Heart left ventricle (tissue), 13 donors: ENCODE measurements around the gene KRTAP5-10.

Source experiments
- POLR2A ChIP-seq, 2 donors: fragments of 450-650 bp; IDR thresholded peaks; one replicate each; pipeline ENCODE4 v1.6.1; 2017; ENCODE audit warnings: antibody characterized with exemption in 2 of 2, mild to moderate bottlenecking in 2 of 2, moderate library complexity in 2 of 2
- TF ChIP-seq, protein P1 (sequence below), 12 donors: fragments of 200-600 bp; sonication (generic) in 4 of 12; IDR thresholded peaks; one replicate each; pipeline versions ENCODE4 v1.5.0 to v1.8.0; 2018 to 2022; ENCODE audit warnings: antibody characterized with exemption in 12 of 12, mild to moderate bottlenecking in 5 of 12
- donor health status: ischemic (EF 13 %, LVEDD 7.1; RV severe dilation, severe dysfunction).
- donor health status: DM: no; HTN: yes; CAD: no.
- donor health status: DM: no; HTN: no; CAD: no.
- donor health status: ischemic (EF 25% LVEDD 6.9; RV normal size, moderate dysfunction).
- donor health status: ischemic (EF 25% LVEDD 5.7; RV mildly dilated, moderate dysfunction).
- donor health status: ischemic (EF 35%, LVEDD 5.7; RV mildly dilated, moderate dysfunction).
- donor health status: nonischemic (EF 11% LVEDD 7.7; RV severe dilation, severe dysfunction).
- donor health status: DM: yes; HTN: yes; CAD: no.
- donor health status: PGD.
- donor health status: ischemic (EF 29% LVEDD 5.4; RV normal size, mild dysfunction).
- donor health status: nonischemic (EF 23%, LVEDD 6.1; RV moderate dilation, normal function).

DNA sequence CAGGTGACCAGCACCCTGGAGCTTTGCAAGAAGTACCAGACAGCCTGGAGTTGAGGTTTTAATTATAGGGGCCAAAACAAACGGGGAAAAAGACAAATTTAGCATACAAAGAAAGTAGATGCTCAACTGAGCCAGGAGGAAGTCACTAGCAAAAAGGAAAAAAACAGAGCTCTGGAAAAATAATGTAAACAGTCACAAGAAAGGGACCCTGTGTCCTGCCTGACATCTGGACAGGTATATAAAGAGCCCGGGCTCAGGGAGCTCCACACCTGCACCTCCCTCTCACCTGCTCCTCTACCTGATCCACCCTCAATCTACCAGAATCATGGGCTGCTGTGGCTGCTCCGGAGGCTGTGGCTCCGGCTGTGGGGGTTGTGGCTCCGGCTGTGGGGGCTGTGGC is at the start of gene KRTAP5-10:
- no peak for TF ChIP-seq POLR2A (IDR thresholded peaks at IDR 0.05)
- TF ChIP-seq, protein P1, sequence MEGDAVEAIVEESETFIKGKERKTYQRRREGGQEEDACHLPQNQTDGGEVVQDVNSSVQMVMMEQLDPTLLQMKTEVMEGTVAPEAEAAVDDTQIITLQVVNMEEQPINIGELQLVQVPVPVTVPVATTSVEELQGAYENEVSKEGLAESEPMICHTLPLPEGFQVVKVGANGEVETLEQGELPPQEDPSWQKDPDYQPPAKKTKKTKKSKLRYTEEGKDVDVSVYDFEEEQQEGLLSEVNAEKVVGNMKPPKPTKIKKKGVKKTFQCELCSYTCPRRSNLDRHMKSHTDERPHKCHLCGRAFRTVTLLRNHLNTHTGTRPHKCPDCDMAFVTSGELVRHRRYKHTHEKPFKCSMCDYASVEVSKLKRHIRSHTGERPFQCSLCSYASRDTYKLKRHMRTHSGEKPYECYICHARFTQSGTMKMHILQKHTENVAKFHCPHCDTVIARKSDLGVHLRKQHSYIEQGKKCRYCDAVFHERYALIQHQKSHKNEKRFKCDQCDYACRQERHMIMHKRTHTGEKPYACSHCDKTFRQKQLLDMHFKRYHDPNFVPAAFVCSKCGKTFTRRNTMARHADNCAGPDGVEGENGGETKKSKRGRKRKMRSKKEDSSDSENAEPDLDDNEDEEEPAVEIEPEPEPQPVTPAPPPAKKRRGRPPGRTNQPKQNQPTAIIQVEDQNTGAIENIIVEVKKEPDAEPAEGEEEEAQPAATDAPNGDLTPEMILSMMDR (IDR thresholded peaks at IDR 0.05): no peak
